H1 (cell line): ENCODE data around the gene LIPM. TPM values are rescaled to one million over a fixed set of nuclear protein-coding genes. Genes with fewer than 3 reads are reported as not detected.

ENCODE experiments used
- CTCF ChIA-PET: fragments of 300-600 bp; sonication (Branson Sonifier 250); formaldehyde crosslinking; loops from one replicate; lab custom pipeline; 2021; ENCODE audit not compliant: partially characterized antibody; lab: Charles Lee
- POLR2A ChIA-PET: fragments of 300-600 bp; sonication (Branson Sonifier 250); formaldehyde crosslinking; loops from one replicate; lab custom pipeline; 2021; ENCODE audit warnings: inconsistent platforms; ENCODE audit not compliant: partially characterized antibody; lab: Charles Lee
- DNase-seq, 2 experiments: peaks; one replicate each; pipeline versions ENCODE4 v3.0.0 to v3.0.0-alpha.2; 2010 to 2022; ENCODE audit warnings: low spot score in 2 of 2, low read depth in 1 of 2, mixed read lengths in 1 of 2
- FAIRE-seq: peaks from 2 replicates; lab custom pipeline; 2011; peaks lifted over from hg19 to GRCh38; lab: Jason Lieb, UNC
- H2AFZ ChIP-seq: 2 replicates; pipeline ENCODE4 v1.8.1; 2012; ENCODE audit warnings: low read length, inconsistent platforms
- H2AK5ac ChIP-seq: 2 replicates; pipeline ENCODE4 v1.6.1; 2013; ENCODE audit warnings: low read depth, low read length
- H2BK120ac ChIP-seq: replicated peaks from 2 replicates; pipeline ENCODE3; 2013; ENCODE audit warnings: low read depth, low read length, inconsistent platforms
- H2BK12ac ChIP-seq: 2 replicates; pipeline ENCODE4 v1.6.1; 2013; ENCODE audit warnings: low read depth, low read length
- H2BK15ac ChIP-seq: 2 replicates; pipeline ENCODE4 v1.6.1; 2013; ENCODE audit warnings: low read length
- H2BK20ac ChIP-seq: 2 replicates; pipeline ENCODE4 v1.6.1; 2013; ENCODE audit warnings: low read length
- H2BK5ac ChIP-seq: 2 replicates; pipeline ENCODE4 v1.6.1; 2013; ENCODE audit warnings: low read depth, low read length
- H3K14ac ChIP-seq: 2 replicates; pipeline ENCODE4 v1.6.1; 2013; ENCODE audit warnings: inconsistent platforms; ENCODE audit not compliant: insufficient read length
- H3K18ac ChIP-seq: 2 replicates; pipeline ENCODE4 v1.6.1; 2013; ENCODE audit warnings: low read length; ENCODE audit errors: extremely low read depth
- H3K23ac ChIP-seq: 2 replicates; pipeline ENCODE4 v1.6.1; 2013; ENCODE audit warnings: inconsistent platforms; ENCODE audit not compliant: insufficient read length
- H3K23me2 ChIP-seq: 2 replicates; pipeline ENCODE4 v1.6.1; 2013; ENCODE audit warnings: low read depth, low read length
- H3K27ac ChIP-seq: 2 replicates; pipeline ENCODE4 v1.6.1; 2011; ENCODE audit warnings: low read depth, low read length, inconsistent platforms
- H3K27me3 ChIP-seq, 4 experiments: replicated peaks in 1 of 4; 1 replicate in 1 of 4; 2 replicates in 3 of 4; pipeline versions ENCODE4 v1.6.1 to v1.8.1; 2011 to 2013; ENCODE audit warnings: low read length in 3 of 4, mild to moderate bottlenecking in 3 of 4, inconsistent platforms in 2 of 4, mixed read lengths in 2 of 4, moderate library complexity in 1 of 4; ENCODE audit not compliant: control insufficient read depth in 3 of 4, insufficient read depth in 3 of 4; ENCODE audit errors: extremely low read depth in 1 of 4
- H3K36me3 ChIP-seq, 4 experiments: 2 replicates each; pipeline versions ENCODE4 v1.6.1 to v1.8.1; 2011 to 2013; ENCODE audit warnings: mild to moderate bottlenecking in 4 of 4, low read length in 3 of 4, moderate library complexity in 2 of 4, control low read depth in 1 of 4, inconsistent platforms in 1 of 4; ENCODE audit not compliant: insufficient read depth in 4 of 4, control insufficient read depth in 2 of 4
- H3K4ac ChIP-seq: replicated peaks from 2 replicates; pipeline ENCODE3; 2013; ENCODE audit warnings: low read length, low read depth, mixed read lengths, inconsistent platforms; ENCODE audit not compliant: insufficient read length
- H3K4me1 ChIP-seq, 4 experiments: replicated peaks in 1 of 4; 1 replicate in 1 of 4; 2 replicates in 3 of 4; pipeline versions ENCODE4 v1.6.1 to v1.8.1; 2011 to 2013; ENCODE audit warnings: low read length in 3 of 4, inconsistent platforms in 2 of 4, mixed read lengths in 1 of 4; ENCODE audit not compliant: insufficient read depth in 4 of 4, control insufficient read depth in 3 of 4
- H3K4me2 ChIP-seq, 2 experiments: 2 replicates each; pipeline versions ENCODE4 v1.6.1 to v1.8.1; 2011 to 2013; ENCODE audit warnings: low read depth in 2 of 2, low read length in 2 of 2, control low read depth in 1 of 2, inconsistent platforms in 1 of 2, mild to moderate bottlenecking in 1 of 2; ENCODE audit not compliant: insufficient read depth in 1 of 2
- H3K4me3 ChIP-seq, 4 experiments: fragments of 200-600, 300-600 bp in 1 of 4; sonication (generic), shearing (Covaris generic), sonication (Bioruptor Twin) in 1 of 4; 2 replicates each; pipeline versions ENCODE4 v1.5.1 to v1.8.1; 2011 to 2016; ENCODE audit warnings: low read length in 4 of 4, low read depth in 3 of 4, control low read depth in 2 of 4, inconsistent platforms in 2 of 4, mild to moderate bottlenecking in 2 of 4, mixed read lengths in 1 of 4, moderate library complexity in 1 of 4; ENCODE audit not compliant: insufficient read depth in 2 of 4; ENCODE audit errors: extremely low read depth in 1 of 4
- H3K56ac ChIP-seq: replicated peaks from 2 replicates; pipeline ENCODE3; 2013; ENCODE audit warnings: low read depth, mild to moderate bottlenecking, mixed read lengths, low read length, inconsistent platforms; ENCODE audit not compliant: insufficient read length
- H3K79me1 ChIP-seq: 2 replicates; pipeline ENCODE4 v1.6.1; 2013; ENCODE audit warnings: low read depth, low read length, control low read depth
- H3K79me2 ChIP-seq, 2 experiments: 2 replicates each; pipeline versions ENCODE4 v1.6.1 to v1.8.1; 2012 to 2013; ENCODE audit warnings: low read length in 2 of 2, mild to moderate bottlenecking in 2 of 2, inconsistent platforms in 1 of 2; ENCODE audit not compliant: insufficient read depth in 2 of 2, control insufficient read depth in 1 of 2
- H3K9ac ChIP-seq, 4 experiments: replicated peaks in 1 of 4; 1 replicate in 1 of 4; 2 replicates in 3 of 4; pipeline versions ENCODE4 v1.6.1 to v1.8.1; 2011 to 2013; ENCODE audit warnings: low read depth in 3 of 4, low read length in 3 of 4, control low read depth in 2 of 4, mild to moderate bottlenecking in 2 of 4, moderate library complexity in 2 of 4, inconsistent platforms in 1 of 4; ENCODE audit errors: extremely low read depth in 1 of 4
- H3K9me3 ChIP-seq, 2 experiments: 2 replicates each; pipeline versions ENCODE4 v1.6.1 to v1.8.1; 2012 to 2013; ENCODE audit warnings: mild to moderate bottlenecking in 2 of 2, moderate library complexity in 2 of 2, control low read depth in 1 of 2, inconsistent platforms in 1 of 2, low read depth in 1 of 2, low read length in 1 of 2, mixed read lengths in 1 of 2; ENCODE audit not compliant: insufficient read depth in 2 of 2
- H4K20me1 ChIP-seq, 2 experiments: replicated peaks in 1 of 2; 2 replicates each; pipeline versions ENCODE3 to v1.8.1; 2011 to 2013; ENCODE audit warnings: inconsistent platforms in 2 of 2, low read length in 2 of 2, mild to moderate bottlenecking in 1 of 2; ENCODE audit not compliant: insufficient read depth in 2 of 2, control insufficient read depth in 1 of 2
- H4K5ac ChIP-seq: 2 replicates; pipeline ENCODE4 v1.6.1; 2013; ENCODE audit warnings: low read length, low read depth, mixed read lengths, inconsistent platforms; ENCODE audit not compliant: insufficient read length
- H4K8ac ChIP-seq: 2 replicates; pipeline ENCODE4 v1.8.0; 2013; ENCODE audit warnings: mild to moderate bottlenecking, moderate library complexity, low read length, inconsistent platforms; ENCODE audit not compliant: insufficient read depth; ENCODE audit errors: extremely low read depth
- H4K91ac ChIP-seq: replicated peaks from 2 replicates; pipeline ENCODE3; 2013; ENCODE audit warnings: low read length, mixed read lengths, inconsistent platforms; ENCODE audit not compliant: insufficient read length
- CEBPB ChIP-seq: IDR thresholded peaks from 2 replicates; pipeline ENCODE4 v1.6.1; 2012; ENCODE audit warnings: low read depth, low read length
- MAFK ChIP-seq: IDR thresholded peaks from 2 replicates; pipeline ENCODE4 v1.6.1; 2012; ENCODE audit warnings: low read depth, mild to moderate bottlenecking, improper control_type of control experiment, low read length
- WGBS, 2 experiments: shearing (Covaris generic) in 1 of 2; methylation state at CpG; one replicate each; pipeline versions ENCODE4 v1.1.6 to v1.1.7; 2013 to 2015; ENCODE audit warnings: low lambda C conversion rate in 2 of 2, mixed read lengths in 2 of 2, inconsistent platforms in 1 of 2, low coverage in 1 of 2, missing lambda C conversion rate in 1 of 2; ENCODE audit not compliant: insufficient replicate concordance in 2 of 2, insufficient coverage in 1 of 2, insufficient read length in 1 of 2; ENCODE audit errors: extremely low coverage in 1 of 2, missing lambda C conversion rate in 1 of 2; 5-methylcytosine and 5-hydroxymethylcytosine counted together
- polyA plus RNA-seq, 7 experiments: library from polyadenylated mRNA; depleted of rRNA in 3 of 7; stranded (reverse) in 5 of 7; unstranded in 2 of 7; fragments of >200 nt in 5 of 7; fragments of 200-250 nt in 2 of 7; gene quantifications; 1 replicate in 5 of 7; 2 replicates in 1 of 7; 4 replicates in 1 of 7; pipeline versions ENCODE4 v1.2.1 to v1.2.3, GENCODE V29; 2011 to 2013; ENCODE audit warnings: missing spikeins in 2 of 7, mixed read lengths in 2 of 7
- total RNA-seq: library from RNA; stranded (reverse); fragmentation: NEBNext Ultra II Directional; extraction: Animal tissue kit (Norgen Biotek cat#: 25700); gene quantifications from 2 replicates; pipeline ENCODE4 v1.2.1, GENCODE V29; 2021
- TF ChIP-seq, protein P1 (sequence below): IDR thresholded peaks from 2 replicates; pipeline ENCODE4 v1.6.1; 2011; ENCODE audit warnings: low read depth, mild to moderate bottlenecking, low read length; ENCODE audit not compliant: insufficient read depth

Gene LIPM
- total and polyA plus RNA-seq, 2 of the 8 experiments (the other 6 are each of a cell fraction or from before 2014, with no cell fraction given): not detected

DNA sequence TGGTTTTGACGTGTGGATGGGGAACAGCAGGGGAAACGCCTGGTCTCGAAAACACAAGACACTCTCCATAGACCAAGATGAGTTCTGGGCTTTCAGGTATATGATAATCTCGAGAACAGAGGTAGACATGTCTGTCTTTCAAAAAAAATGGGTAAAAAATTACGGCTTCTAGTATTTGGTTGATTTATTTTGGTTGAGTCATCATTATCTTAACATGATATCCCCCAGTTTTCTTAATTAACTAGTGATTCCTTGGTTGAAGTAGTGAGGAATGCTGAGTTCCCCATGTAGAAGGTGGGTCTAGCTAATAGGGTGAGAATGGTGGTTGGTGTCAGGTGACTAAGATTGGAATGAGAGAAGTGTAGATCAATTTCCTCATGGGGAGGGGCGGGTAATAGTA lies 10.7 kb downstream of the LIPM start:
- Histone ChIP-seq H3K79me1 (no peaks in the 10 kb centered on the region), H4K5ac (no peak overlapping the region), H2BK20ac (no peak overlapping the region), H3K23ac (no peak overlapping the region), H3K23me2 (no peaks in the 10 kb centered on the region), H2AK5ac (no peak overlapping the region), H3K4me3 (no peak overlapping the region), H3K14ac (no peak overlapping the region), H3K79me2 (no peaks in the 10 kb centered on the region), H3K36me3 (no peaks in the 10 kb centered on the region), H3K56ac (no peak overlapping the region), H3K18ac (no peak overlapping the region), H3K9me3 (no peaks in the 10 kb centered on the region), H3K27ac (no peak overlapping the region), H4K20me1 (no peaks in the 10 kb centered on the region), H2BK5ac (no peak overlapping the region), H3K4me1 (no peaks in the 10 kb centered on the region), H2AFZ (no peak overlapping the region), H3K4ac (no peak overlapping the region), H2BK120ac (no peak overlapping the region), H2BK15ac (no peak overlapping the region), H3K9ac (no peak overlapping the region), H3K4me2 (no peak overlapping the region), H3K27me3 (no peaks in the 10 kb centered on the region), H4K8ac (no peak overlapping the region), H2BK12ac (no peak overlapping the region), H4K91ac (no peak overlapping the region)
- WGBS, 2 experiments: 81% methylated on average over 6 of the region's 6 CpGs; no CpG with 5 or more reads in 1 of the 2 experiments
- FAIRE-seq (no peak), DNase-seq (no peak)
- ChIA-PET POLR2A (no interaction called here), CTCF (interaction anchor here (1.1 to 1.5 kb wide), 2 partner anchors 26 to 85 kb away, joined by 3 to 5 read pairs; no protein-coding TSS in a partner anchor)
- TF ChIP-seq, protein P1, sequence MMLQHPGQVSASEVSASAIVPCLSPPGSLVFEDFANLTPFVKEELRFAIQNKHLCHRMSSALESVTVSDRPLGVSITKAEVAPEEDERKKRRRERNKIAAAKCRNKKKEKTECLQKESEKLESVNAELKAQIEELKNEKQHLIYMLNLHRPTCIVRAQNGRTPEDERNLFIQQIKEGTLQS: no peak
- no peak for TF ChIP-seq MAFK
- no peak for TF ChIP-seq CEBPB
